Astrocyte (in vitro differentiated cells and primary cell): ENCODE results near the gene OR10H5. TPM values are rescaled to one million over a fixed set of nuclear protein-coding genes. Genes with fewer than 3 reads are reported as not detected.
"Not testable (repeated sequence)": the region's sequence is repeated elsewhere in the genome, so short reads cannot be mapped to it uniquely, and the experiment has no call there.

Experiments used
- DNase-seq: peaks from one replicate; pipeline ENCODE4 v3.0.0-alpha.2; 2010; ENCODE audit warnings: low read depth
- FAIRE-seq: peaks from 2 replicates; lab custom pipeline; 2011; peaks lifted over from hg19 to GRCh38; lab: Jason Lieb, UNC
- H2AFZ ChIP-seq: 2 replicates; pipeline ENCODE4 v1.6.0; 2012; ENCODE audit warnings: low read depth, low read length, inconsistent platforms
- H3K27ac ChIP-seq: 2 replicates; pipeline ENCODE4 v1.5.1; 2011; ENCODE audit warnings: low read depth, low read length, inconsistent platforms
- H3K27me3 ChIP-seq: 2 replicates; pipeline ENCODE4 v1.6.0; 2011; ENCODE audit warnings: low read length, inconsistent platforms; ENCODE audit not compliant: insufficient read depth
- H3K36me3 ChIP-seq: 2 replicates; pipeline ENCODE4 v1.5.1; 2011; ENCODE audit warnings: low read length, inconsistent platforms; ENCODE audit not compliant: insufficient read depth
- H3K4me1 ChIP-seq: 2 replicates; pipeline ENCODE4 v1.5.1; 2011; ENCODE audit warnings: low read length, inconsistent platforms; ENCODE audit not compliant: insufficient read depth
- H3K4me2 ChIP-seq: 2 replicates; pipeline ENCODE4 v1.6.0; 2012; ENCODE audit warnings: low read length, inconsistent platforms
- H3K4me3 ChIP-seq: 2 replicates; pipeline ENCODE4 v1.5.1; 2011; ENCODE audit warnings: low read depth, mild to moderate bottlenecking, low read length, inconsistent platforms; ENCODE audit not compliant: insufficient read depth
- H3K79me2 ChIP-seq: 2 replicates; pipeline ENCODE4 v1.6.0; 2012; ENCODE audit warnings: mild to moderate bottlenecking, low read length, inconsistent platforms; ENCODE audit not compliant: insufficient read depth
- H3K9ac ChIP-seq: 2 replicates; pipeline ENCODE4 v1.6.0; 2012; ENCODE audit warnings: mild to moderate bottlenecking, low read length, inconsistent platforms
- H3K9me3 ChIP-seq: 2 replicates; pipeline ENCODE4 v1.5.1; 2012; ENCODE audit warnings: low read depth, mild to moderate bottlenecking, low read length, inconsistent platforms; ENCODE audit not compliant: insufficient read depth
- H4K20me1 ChIP-seq: 2 replicates; pipeline ENCODE4 v1.6.0; 2012; ENCODE audit warnings: low read length, inconsistent platforms; ENCODE audit not compliant: insufficient read depth
- H3K27ac Mint-ChIP-seq: one replicate; pipeline ENCODE4 v1.8.0; 2021; ENCODE audit warnings: mild to moderate bottlenecking, mixed read lengths; ENCODE audit not compliant: unreplicated experiment
- H3K27me3 Mint-ChIP-seq: one replicate; pipeline ENCODE4 v1.8.0; 2021; ENCODE audit warnings: low read depth, mixed read lengths; ENCODE audit not compliant: unreplicated experiment
- H3K36me3 Mint-ChIP-seq: one replicate; pipeline ENCODE4 v1.8.0; 2021; ENCODE audit warnings: low read depth, mixed read lengths; ENCODE audit not compliant: unreplicated experiment
- H3K4me1 Mint-ChIP-seq: one replicate; pipeline ENCODE4 v1.8.0; 2021; ENCODE audit warnings: low read depth, mixed read lengths; ENCODE audit not compliant: unreplicated experiment
- H3K4me3 Mint-ChIP-seq: one replicate; pipeline ENCODE4 v1.8.0; 2021; ENCODE audit warnings: mild to moderate bottlenecking, moderate library complexity, mixed read lengths; ENCODE audit not compliant: unreplicated experiment
- H3K9me3 Mint-ChIP-seq: one replicate; pipeline ENCODE4 v1.8.0; 2021; ENCODE audit warnings: mild to moderate bottlenecking, mixed read lengths; ENCODE audit not compliant: unreplicated experiment
- CTCF ChIP-seq: IDR thresholded peaks from 2 replicates; pipeline ENCODE4 v1.5.1; 2011; ENCODE audit warnings: low read depth, mild to moderate bottlenecking, inconsistent platforms, low read length, moderate library complexity; ENCODE audit not compliant: insufficient read depth
- EZH2 ChIP-seq: IDR thresholded peaks from 2 replicates; pipeline ENCODE4 v1.6.1; 2012; ENCODE audit warnings: mild to moderate bottlenecking, low read length, inconsistent platforms; ENCODE audit not compliant: insufficient read depth
- total RNA-seq: library from RNA; stranded (reverse); gene quantifications from 2 replicates; pipeline ENCODE4 v1.2.1, GENCODE V29; 2021

The OR10H5 gene
- total RNA-seq, 1 donor from 2014 or later = not detected

- no peaks in the 10 kb centered on the region for H4K20me1 ChIP-seq
- H3K27me3 Mint-ChIP-seq = no peaks in the 10 kb centered on the region
- H3K36me3 Mint-ChIP-seq = no peaks in the 10 kb centered on the region
- no peak for DNase-seq
- peak overlapping the region; percentile 86 for H3K9ac ChIP-seq
- no peak overlapping the region for H3K27ac Mint-ChIP-seq
- peak overlapping the region; percentile 87 for H3K4me2 ChIP-seq
- no peaks in the 10 kb centered on the region for H3K27me3 ChIP-seq
- no peak for FAIRE-seq
- H2AFZ ChIP-seq = peak overlapping the region; percentile 78
- H3K4me1 ChIP-seq = no peaks in the 10 kb centered on the region
- no peak overlapping the region for H3K4me3 Mint-ChIP-seq
- H3K4me1 Mint-ChIP-seq = no peaks in the 10 kb centered on the region
- no peaks in the 10 kb centered on the region for H3K9me3 ChIP-seq
- H3K36me3 ChIP-seq = no peaks in the 10 kb centered on the region
- peak overlapping the region; percentile 64 for H3K4me3 ChIP-seq
- TF ChIP-seq CTCF (no peak), EZH2 (no peak)
- no peaks in the 10 kb centered on the region for H3K79me2 ChIP-seq
- H3K9me3 Mint-ChIP-seq = peaks cover 7% of the 10 kb centered on the region
- H3K27ac ChIP-seq = peak overlapping the region; percentile 67
Measured at GRCh38 chr19:15837221-15837731, 49.8 kb downstream of the OR10H5 start.

GRCh38 chr19:15838351-15838750 is 50.9 kb downstream of the OR10H5 start:
- TF ChIP-seq CTCF (no peak), EZH2 (no peak)
- no peaks in the 10 kb centered on the region for H3K27me3 Mint-ChIP-seq
- Histone ChIP-seq H3K9ac (no peak overlapping the region), H3K27ac (no peak overlapping the region), H3K79me2 (no peaks in the 10 kb centered on the region), H3K27me3 (no peaks in the 10 kb centered on the region), H3K4me1 (no peaks in the 10 kb centered on the region), H2AFZ (no peak overlapping the region), H3K4me2 (no peak overlapping the region), H3K9me3 (no peaks in the 10 kb centered on the region), H3K36me3 (no peaks in the 10 kb centered on the region), H3K4me3 (no peak overlapping the region), H4K20me1 (no peaks in the 10 kb centered on the region)
- H3K9me3 Mint-ChIP-seq = peaks cover 7% of the 10 kb centered on the region
- FAIRE-seq = no peak
- DNase-seq = no peak
- H3K27ac Mint-ChIP-seq = no peak overlapping the region
- no peak overlapping the region for H3K4me3 Mint-ChIP-seq
- no peaks in the 10 kb centered on the region for H3K36me3 Mint-ChIP-seq
- H3K4me1 Mint-ChIP-seq = no peaks in the 10 kb centered on the region

GRCh38 chr19:15839888-15840287 is 52.4 kb downstream of the OR10H5 start:
- not testable (repeated sequence) for H3K4me3 Mint-ChIP-seq, H3K36me3 ChIP-seq, H3K9me3 ChIP-seq, FAIRE-seq, H3K4me1 Mint-ChIP-seq, H3K27me3 ChIP-seq, DNase-seq, H2AFZ ChIP-seq, H4K20me1 ChIP-seq, H3K27ac ChIP-seq, H3K36me3 Mint-ChIP-seq, H3K4me2 ChIP-seq, H3K27me3 Mint-ChIP-seq, H3K79me2 ChIP-seq, H3K27ac Mint-ChIP-seq, H3K4me3 ChIP-seq, H3K4me1 ChIP-seq, H3K9ac ChIP-seq
- peaks cover 12% of the 10 kb centered on the region for H3K9me3 Mint-ChIP-seq
